Mucosa of stomach (tissue), 1 donor: ENCODE measurements around the gene GRAMD2B.

Experiments
- H3K27me3 ChIP-seq: one replicate; pipeline ENCODE4 v1.7.0; 2013; ENCODE audit warnings: mild to moderate bottlenecking, low read length; ENCODE audit not compliant: control insufficient read depth, insufficient read depth
- H3K36me3 ChIP-seq: one replicate; pipeline ENCODE4 v1.7.0; 2013; ENCODE audit warnings: low read length; ENCODE audit not compliant: control insufficient read depth, insufficient read depth
- H3K4me1 ChIP-seq: one replicate; pipeline ENCODE4 v1.7.0; 2013; ENCODE audit warnings: mild to moderate bottlenecking, low read length; ENCODE audit not compliant: control insufficient read depth, insufficient read depth
- H3K4me3 ChIP-seq: one replicate; pipeline ENCODE4 v1.7.0; 2013; ENCODE audit warnings: low read length
- H3K9ac ChIP-seq: one replicate; pipeline ENCODE4 v1.7.0; 2013; ENCODE audit warnings: mild to moderate bottlenecking, low read length, moderate library complexity
- H3K9me3 ChIP-seq: one replicate; pipeline ENCODE4 v1.7.0; 2013; ENCODE audit warnings: mild to moderate bottlenecking, low read length, moderate library complexity; ENCODE audit not compliant: control insufficient read depth
- donor health status: Pancreatic carcinoma.

Gene GRAMD2B

DNA sequence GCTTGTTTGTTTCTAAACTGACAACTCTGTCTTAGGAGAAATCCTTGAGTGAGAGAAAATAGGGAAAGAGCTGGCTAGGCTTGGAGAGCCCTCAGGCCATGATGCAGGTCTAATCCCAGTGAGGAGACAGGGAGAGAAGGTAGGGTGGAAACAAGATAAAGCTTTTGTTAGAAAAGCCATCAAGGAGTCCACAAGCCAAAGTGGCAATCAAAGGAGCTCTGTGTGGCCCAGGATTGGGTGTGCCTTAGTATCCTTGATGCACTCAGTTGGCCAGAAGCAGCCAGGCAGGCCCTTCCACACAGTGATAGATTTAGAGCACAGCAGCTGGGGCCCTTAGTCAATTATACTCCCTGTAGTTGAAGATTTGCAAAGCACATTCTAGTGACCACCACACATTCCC lies 97.9 kb downstream of the GRAMD2B start:
- no peaks in the 10 kb centered on the region for H3K36me3 ChIP-seq
- no peak overlapping the region for H3K9ac ChIP-seq
- no peak overlapping the region for H3K4me3 ChIP-seq
- H3K9me3 ChIP-seq = no peaks in the 10 kb centered on the region
- no peaks in the 10 kb centered on the region for H3K27me3 ChIP-seq
- H3K4me1 ChIP-seq = peaks cover 19% of the 10 kb centered on the region

- no peaks in the 10 kb centered on the region for H3K36me3 ChIP-seq
- H3K27me3 ChIP-seq = no peaks in the 10 kb centered on the region
- no peak overlapping the region for H3K9ac ChIP-seq
- H3K9me3 ChIP-seq = no peaks in the 10 kb centered on the region
- no peak overlapping the region for H3K4me3 ChIP-seq
- H3K4me1 ChIP-seq = peaks cover 19% of the 10 kb centered on the region
These were observed 100.8 kb downstream of the GRAMD2B start for GRCh38 chr5:126523818-126524510.

DNA sequence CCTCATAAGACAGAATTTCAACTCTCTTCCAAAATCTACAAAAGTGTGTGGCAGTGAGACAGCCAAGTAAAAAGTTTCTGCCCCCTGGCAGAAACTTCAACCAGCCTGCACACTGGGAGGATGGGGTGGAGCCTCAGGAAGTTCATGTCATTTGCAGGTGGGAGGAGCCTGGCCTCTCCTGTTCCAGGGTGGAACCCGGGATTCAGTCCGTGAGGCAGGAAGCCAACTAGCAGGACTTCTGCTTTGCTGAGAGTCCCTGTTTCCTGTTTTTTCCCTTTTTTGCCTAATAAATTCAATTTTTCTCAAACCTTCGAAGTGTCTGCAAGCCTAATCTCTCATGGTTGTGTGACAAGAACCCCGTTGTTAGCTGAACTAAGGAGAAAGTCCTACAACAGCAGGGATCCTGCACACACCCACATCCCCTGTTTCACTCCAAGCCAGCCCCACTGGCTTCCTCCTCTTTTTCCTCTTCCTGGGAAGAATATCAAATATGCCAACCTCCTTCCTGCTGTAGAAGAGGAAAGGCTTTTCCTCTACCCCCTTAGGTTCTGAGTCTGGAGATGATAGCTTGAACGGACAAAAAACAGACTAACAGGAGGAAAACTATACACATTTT lies 102.5 kb downstream of the GRAMD2B start:
- no peaks in the 10 kb centered on the region for H3K27me3 ChIP-seq
- no peak overlapping the region for H3K9ac ChIP-seq
- peaks cover 14% of the 10 kb centered on the region for H3K4me1 ChIP-seq
- H3K4me3 ChIP-seq = no peak overlapping the region
- no peaks in the 10 kb centered on the region for H3K36me3 ChIP-seq
- no peaks in the 10 kb centered on the region for H3K9me3 ChIP-seq

GRCh38 chr5:126526493-126526892 lies 103.3 kb downstream of the GRAMD2B start:
- no peaks in the 10 kb centered on the region for H3K27me3 ChIP-seq
- peaks cover 14% of the 10 kb centered on the region for H3K4me1 ChIP-seq
- H3K4me3 ChIP-seq = no peak overlapping the region
- no peaks in the 10 kb centered on the region for H3K36me3 ChIP-seq
- H3K9me3 ChIP-seq = no peaks in the 10 kb centered on the region
- H3K9ac ChIP-seq = no peak overlapping the region

DNA sequence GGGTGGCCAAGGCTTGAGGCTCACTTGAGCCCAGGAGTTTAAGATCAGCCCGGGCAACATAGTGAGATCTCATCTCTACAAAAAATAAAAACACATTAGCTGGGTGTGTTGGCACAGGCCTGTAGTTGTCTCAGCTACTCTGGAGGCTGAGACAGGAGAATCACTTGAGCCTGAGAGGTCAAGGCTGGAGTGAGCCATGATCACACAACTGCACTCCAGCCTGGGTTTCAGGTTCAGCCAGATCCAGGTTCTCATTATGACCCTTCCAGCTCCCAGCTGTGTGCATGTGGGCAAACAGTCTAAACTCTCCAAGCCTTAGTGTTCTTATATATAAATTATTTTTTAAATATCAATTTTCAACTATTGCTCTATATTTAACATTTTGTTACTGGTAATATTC lies 103.9 kb downstream of the GRAMD2B start:
- no peaks in the 10 kb centered on the region for H3K9me3 ChIP-seq
- no peak overlapping the region for H3K9ac ChIP-seq
- H3K4me1 ChIP-seq = peaks cover 14% of the 10 kb centered on the region
- no peak overlapping the region for H3K4me3 ChIP-seq
- H3K27me3 ChIP-seq = no peaks in the 10 kb centered on the region
- no peaks in the 10 kb centered on the region for H3K36me3 ChIP-seq

DNA sequence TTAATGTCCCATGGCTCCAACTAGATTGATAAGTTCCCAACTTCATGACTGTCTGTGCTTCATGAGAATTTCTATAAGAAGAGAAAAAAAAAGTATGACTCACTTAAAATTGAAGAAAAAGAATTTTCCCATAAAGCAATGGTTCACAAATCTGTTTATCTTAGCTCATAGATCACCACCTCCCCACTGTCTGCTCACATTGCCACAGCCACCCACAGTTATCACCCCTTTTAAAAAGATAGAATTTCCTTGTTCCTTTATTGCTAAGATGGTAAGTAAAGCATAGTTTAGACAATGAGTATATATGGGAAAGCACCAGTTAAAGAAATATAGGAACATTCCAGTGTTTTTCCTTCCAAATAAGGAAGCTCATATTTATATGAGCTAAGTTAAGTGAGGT lies 104.7 kb downstream of the GRAMD2B start:
- Histone ChIP-seq H3K27me3 (no peaks in the 10 kb centered on the region), H3K36me3 (no peaks in the 10 kb centered on the region), H3K4me1 (peaks cover 14% of the 10 kb centered on the region), H3K4me3 (no peak overlapping the region), H3K9me3 (no peaks in the 10 kb centered on the region), H3K9ac (no peak overlapping the region)

DNA sequence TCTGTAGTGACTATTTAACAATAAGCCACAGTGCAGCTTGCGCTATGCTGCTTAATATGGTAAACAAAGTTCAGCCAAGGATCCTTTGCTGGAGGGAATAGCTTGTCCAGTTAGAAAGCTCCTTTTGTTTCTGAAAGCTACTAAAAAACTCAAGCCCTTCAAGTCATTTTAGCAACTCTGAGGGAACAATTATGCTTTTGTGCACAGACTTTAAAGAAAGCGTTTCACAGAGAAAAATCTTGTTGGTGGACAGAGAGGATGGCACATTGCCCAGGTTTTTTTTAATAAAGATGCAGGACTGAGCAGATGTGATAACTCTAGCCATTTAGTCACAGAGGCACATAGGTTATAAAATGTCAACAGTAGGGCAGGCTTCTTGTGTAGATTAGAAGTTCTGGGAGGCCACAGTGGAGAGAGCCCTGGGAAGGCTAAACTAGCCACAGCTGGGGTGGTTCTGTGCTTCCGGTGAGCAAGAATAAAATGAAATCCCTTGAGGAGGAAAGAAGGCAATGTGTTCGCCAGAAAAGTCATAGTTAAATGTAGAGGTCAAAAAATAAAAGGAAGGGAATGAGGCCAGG lies 108.4 kb downstream of the GRAMD2B start:
- no peak overlapping the region for H3K9ac ChIP-seq
- H3K36me3 ChIP-seq = no peaks in the 10 kb centered on the region
- H3K4me1 ChIP-seq = no peaks in the 10 kb centered on the region
- H3K4me3 ChIP-seq = no peak overlapping the region
- H3K9me3 ChIP-seq = no peaks in the 10 kb centered on the region
- no peaks in the 10 kb centered on the region for H3K27me3 ChIP-seq

GRCh38 chr5:126534553-126534952 lies 111.3 kb downstream of the GRAMD2B start:
- no peak overlapping the region for H3K9ac ChIP-seq
- no peaks in the 10 kb centered on the region for H3K9me3 ChIP-seq
- no peaks in the 10 kb centered on the region for H3K27me3 ChIP-seq
- no peak overlapping the region for H3K4me3 ChIP-seq
- no peaks in the 10 kb centered on the region for H3K4me1 ChIP-seq
- H3K36me3 ChIP-seq = no peaks in the 10 kb centered on the region

DNA sequence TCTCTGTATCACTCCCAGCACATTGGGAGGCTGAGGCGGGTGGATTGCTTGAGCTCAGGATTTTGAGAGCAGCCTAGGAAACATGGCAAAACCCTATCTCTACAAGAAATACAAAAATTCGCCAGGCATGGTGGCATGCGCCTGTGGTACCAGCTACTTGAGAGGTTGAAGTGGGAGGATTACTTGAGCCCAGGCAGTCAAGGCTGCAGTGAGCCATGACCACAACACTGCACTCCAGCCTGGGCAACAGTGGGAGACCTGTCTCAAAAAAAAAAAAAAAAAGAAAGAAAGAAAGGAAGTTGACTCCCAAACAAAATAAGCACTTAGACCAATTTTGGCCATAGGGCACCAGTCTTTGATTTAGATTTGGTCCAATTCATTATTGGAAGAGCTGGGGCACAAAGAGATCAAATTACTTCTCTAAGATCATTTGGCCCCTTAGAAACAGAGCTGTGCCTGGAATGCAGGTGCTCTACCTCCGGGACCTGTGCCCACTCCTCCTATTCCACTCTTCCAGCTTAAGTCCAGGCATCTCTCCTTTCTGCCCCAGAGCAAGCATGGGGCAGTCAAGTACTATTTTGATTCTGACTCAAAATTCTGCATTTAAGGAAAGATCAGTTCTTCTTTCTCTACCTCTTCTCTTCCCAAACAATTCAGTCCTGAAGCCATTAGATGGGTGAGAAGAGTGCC lies 112.8 kb downstream of the GRAMD2B start:
- Histone ChIP-seq H3K4me1 (no peaks in the 10 kb centered on the region), H3K9ac (no peak overlapping the region), H3K36me3 (no peaks in the 10 kb centered on the region), H3K27me3 (no peaks in the 10 kb centered on the region), H3K4me3 (no peak overlapping the region), H3K9me3 (no peaks in the 10 kb centered on the region)

GRCh38 chr5:126536874-126537273 lies 113.7 kb downstream of the GRAMD2B start:
- Histone ChIP-seq H3K27me3 (no peaks in the 10 kb centered on the region), H3K4me3 (no peak overlapping the region), H3K4me1 (no peaks in the 10 kb centered on the region), H3K9ac (no peak overlapping the region), H3K36me3 (no peaks in the 10 kb centered on the region), H3K9me3 (no peaks in the 10 kb centered on the region)

DNA sequence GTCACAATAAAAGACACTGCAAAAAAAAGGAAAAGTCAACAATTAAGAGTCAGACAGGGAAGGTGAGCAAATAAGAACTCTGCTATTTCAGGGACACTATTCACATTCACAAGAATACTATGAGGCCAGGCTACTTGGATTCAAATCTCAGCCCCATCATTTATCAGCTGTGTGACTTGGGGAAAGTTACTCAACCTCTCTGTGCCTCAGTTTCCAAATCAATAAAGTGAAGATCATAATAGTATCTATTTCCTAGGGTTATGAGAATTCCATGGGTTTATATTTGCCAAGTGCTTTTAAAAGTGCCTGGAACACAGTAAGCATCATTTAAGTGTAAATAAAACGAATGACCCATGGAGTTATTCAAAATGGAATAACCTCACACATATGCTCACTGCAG lies 115.4 kb downstream of the GRAMD2B start:
- no peaks in the 10 kb centered on the region for H3K36me3 ChIP-seq
- H3K9ac ChIP-seq = no peak overlapping the region
- no peak overlapping the region for H3K4me3 ChIP-seq
- H3K4me1 ChIP-seq = no peaks in the 10 kb centered on the region
- no peaks in the 10 kb centered on the region for H3K27me3 ChIP-seq
- no peaks in the 10 kb centered on the region for H3K9me3 ChIP-seq

DNA sequence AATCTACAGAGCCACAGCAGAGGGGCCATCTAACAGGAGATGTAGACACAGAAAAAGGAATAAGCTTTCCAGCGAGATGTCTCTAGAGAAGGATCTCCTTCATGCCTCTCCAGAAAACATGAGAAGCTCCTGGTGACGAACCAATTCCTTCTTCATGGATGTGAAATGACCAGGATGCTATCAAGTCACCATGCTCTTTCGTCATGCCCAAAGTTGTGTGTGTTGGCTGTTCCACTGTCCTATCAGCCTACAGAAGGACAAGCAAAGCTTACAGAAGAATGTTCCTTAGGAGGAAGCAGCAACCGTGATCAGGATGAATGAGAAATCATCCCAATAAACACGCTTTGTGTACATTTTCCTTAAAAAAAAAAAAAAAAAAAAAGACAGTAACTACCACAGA lies 117.4 kb downstream of the GRAMD2B start:
- H3K27me3 ChIP-seq = no peaks in the 10 kb centered on the region
- no peak overlapping the region for H3K4me3 ChIP-seq
- no peaks in the 10 kb centered on the region for H3K4me1 ChIP-seq
- H3K9me3 ChIP-seq = no peaks in the 10 kb centered on the region
- H3K9ac ChIP-seq = no peak overlapping the region
- H3K36me3 ChIP-seq = no peaks in the 10 kb centered on the region
